Spleen (tissue), 11 donors: ENCODE measurements around the gene ARAP3. TPM values are rescaled to one million over a fixed set of nuclear protein-coding genes. Genes with fewer than 3 reads are reported as not detected.

Experiments
- DNase-seq: peaks from one replicate; pipeline ENCODE4 v3.0.0-alpha.2; 2020
- H3K27ac ChIP-seq, 8 donors: fragments of 200-600 bp; sonication (generic) in 7 of 8; 1 replicate in 4 of 8; 2 replicates in 4 of 8; pipeline versions ENCODE4 v1.5.0 to v1.8.0; 2016 to 2021; ENCODE audit warnings: inconsistent platforms in 4 of 8, mild to moderate bottlenecking in 4 of 8, moderate library complexity in 1 of 8
- H3K27me3 ChIP-seq, 7 donors: fragments of 200-600 bp; sonication (generic) in 6 of 7; replicated peaks in 1 of 7; 1 replicate in 4 of 7; 2 replicates in 3 of 7; pipeline versions ENCODE4 v1.5.0 to v1.8.0; 2016 to 2021; ENCODE audit warnings: inconsistent platforms in 3 of 7, mild to moderate bottlenecking in 1 of 7
- H3K36me3 ChIP-seq, 6 donors: fragments of 200-600 bp; sonication (generic) in 5 of 6; 1 replicate in 4 of 6; 2 replicates in 2 of 6; pipeline versions ENCODE4 v1.5.0 to v1.8.0; 2016 to 2021; ENCODE audit warnings: inconsistent platforms in 2 of 6
- H3K4me1 ChIP-seq, 6 donors: fragments of 200-600 bp; sonication (generic) in 5 of 6; 1 replicate in 3 of 6; 2 replicates in 3 of 6; pipeline versions ENCODE4 v1.5.0 to v1.8.0; 2016 to 2021; ENCODE audit warnings: inconsistent platforms in 3 of 6
- H3K4me3 ChIP-seq, 8 donors: fragments of 200-600 bp; sonication (generic) in 7 of 8; 1 replicate in 4 of 8; 2 replicates in 4 of 8; pipeline versions ENCODE4 v1.5.0 to v1.8.0; 2016 to 2021; ENCODE audit warnings: inconsistent platforms in 4 of 8, mild to moderate bottlenecking in 4 of 8, moderate library complexity in 2 of 8
- H3K9me3 ChIP-seq, 8 donors: fragments of 200-600 bp; sonication (generic) in 7 of 8; 1 replicate in 4 of 8; 2 replicates in 4 of 8; pipeline versions ENCODE4 v1.5.0 to v1.8.0; 2016 to 2021; ENCODE audit warnings: inconsistent platforms in 4 of 8
- POLR2A ChIP-seq, 3 donors: fragments of 450-650 bp; IDR thresholded peaks; one replicate each; pipeline ENCODE4 v1.5.1; 2017; ENCODE audit warnings: antibody characterized with exemption in 3 of 3, mild to moderate bottlenecking in 1 of 3
- POLR2AphosphoS5 ChIP-seq, 3 donors: sonication (generic); formaldehyde crosslinking; IDR thresholded peaks; one replicate each; pipeline ENCODE4 v1.5.1; 2017; ENCODE audit warnings: antibody characterized with exemption in 3 of 3
- WGBS, 5 donors: extraction: QIAGEN DNeasy Blood & Tissue Kit in 3 of 5; methylation state at CpG; one replicate each; pipeline versions ENCODE4 v1.1.5 to v1.1.7; 2013 to 2018; 5-methylcytosine and 5-hydroxymethylcytosine counted together
- intact Hi-C: fragments of 100-400 bp; cut with DNase I; formaldehyde crosslinking; loops from one replicate; pipeline ENCODE4 v1.15.0; 2023; ENCODE audit warnings: low total_unique reads
- polyA plus RNA-seq, 3 donors: library from polyadenylated mRNA; stranded (reverse); fragments of 200-250 nt; gene quantifications; one replicate each; pipeline ENCODE4 v1.2.1, GENCODE V29; 2013
- total RNA-seq, 7 donors: library from RNA; depleted of rRNA in 3 of 7; stranded (reverse); fragments of >200 nt in 3 of 7; fragmentation: NEBNext Ultra II Directional in 4 of 7; extraction: Animal tissue kit (Norgen Biotek cat#: 25700) in 4 of 7; gene quantifications; one replicate each; pipeline versions ENCODE4 v1.1.0 to v1.2.1, GENCODE V29; 2016 to 2021
- TF ChIP-seq, protein P1 (sequence below), 11 experiments: fragments of 200-600 bp in 7 of 11; fragments of 450-650 bp in 4 of 11; sonication (generic) in 4 of 11; IDR thresholded peaks in 8 of 11; conservative IDR thresholded peaks in 3 of 11; 1 replicate in 7 of 11; 2 replicates in 4 of 11; pipeline versions ENCODE4 v1.4.0 to v1.8.0; 2016 to 2021; ENCODE audit warnings: antibody characterized with exemption in 11 of 11, inconsistent platforms in 4 of 11, mild to moderate bottlenecking in 1 of 11
- donor health status: healthy with polysubstance abuse.
- donor health status: DM: no; HTN: no; CAD: no; lungs with moderate emphysema.
- donor health status: DM: no; HTN: no; CAD: no.
- donor health status: Bipolar disorder and iron deficiency.
- donor health status: healthy.
- donor health status: DM: no; HTN: no; CAD: no.
- donor health status: DM: yes; HTN: yes; CAD: no.

Gene ARAP3
- total and polyA plus RNA-seq, 10 donors = 4.0 to 31.2 (median 16.0) TPM

DNA sequence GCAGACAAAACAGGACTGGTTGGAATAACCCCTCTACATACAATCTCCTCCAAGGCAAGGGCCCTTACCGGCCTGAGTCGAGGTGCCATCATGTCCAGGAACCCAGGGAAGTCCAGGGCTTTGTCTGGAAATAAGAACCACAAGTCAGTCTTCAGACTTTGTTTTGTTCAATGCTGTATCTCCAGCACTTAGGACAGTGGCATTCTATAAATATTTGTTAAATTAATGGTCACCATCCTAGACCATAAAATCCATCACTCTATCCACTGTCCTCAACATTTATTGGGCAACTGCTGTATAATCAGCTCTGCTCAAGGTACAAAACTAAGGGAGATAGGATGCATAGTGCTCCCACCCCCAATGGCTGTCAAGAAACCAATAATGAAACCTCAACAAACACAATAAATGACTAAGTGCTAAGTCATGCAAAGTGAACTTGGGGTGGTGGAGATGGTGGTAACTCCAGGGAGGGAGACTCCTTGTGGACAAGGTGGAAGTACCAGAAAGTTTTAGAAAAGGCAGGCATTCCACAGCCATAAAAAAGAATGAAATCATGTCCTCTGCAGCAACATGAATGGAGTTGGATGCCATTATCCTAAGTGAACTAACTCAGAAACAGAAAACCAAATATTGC, 40.3 kb downstream of the ARAP3 start:
- H3K9me3 ChIP-seq = no peaks in the 10 kb centered on the region
- DNase-seq = no peak
- H3K36me3 ChIP-seq = peaks cover 0 to 76% (median 41%) of the 10 kb centered on the region in 6 donors
- intact Hi-C loops = no loop called here
- peaks cover 0 to 26% (median 15%) of the 10 kb centered on the region in 6 donors for H3K4me1 ChIP-seq
- TF ChIP-seq, protein P1, sequence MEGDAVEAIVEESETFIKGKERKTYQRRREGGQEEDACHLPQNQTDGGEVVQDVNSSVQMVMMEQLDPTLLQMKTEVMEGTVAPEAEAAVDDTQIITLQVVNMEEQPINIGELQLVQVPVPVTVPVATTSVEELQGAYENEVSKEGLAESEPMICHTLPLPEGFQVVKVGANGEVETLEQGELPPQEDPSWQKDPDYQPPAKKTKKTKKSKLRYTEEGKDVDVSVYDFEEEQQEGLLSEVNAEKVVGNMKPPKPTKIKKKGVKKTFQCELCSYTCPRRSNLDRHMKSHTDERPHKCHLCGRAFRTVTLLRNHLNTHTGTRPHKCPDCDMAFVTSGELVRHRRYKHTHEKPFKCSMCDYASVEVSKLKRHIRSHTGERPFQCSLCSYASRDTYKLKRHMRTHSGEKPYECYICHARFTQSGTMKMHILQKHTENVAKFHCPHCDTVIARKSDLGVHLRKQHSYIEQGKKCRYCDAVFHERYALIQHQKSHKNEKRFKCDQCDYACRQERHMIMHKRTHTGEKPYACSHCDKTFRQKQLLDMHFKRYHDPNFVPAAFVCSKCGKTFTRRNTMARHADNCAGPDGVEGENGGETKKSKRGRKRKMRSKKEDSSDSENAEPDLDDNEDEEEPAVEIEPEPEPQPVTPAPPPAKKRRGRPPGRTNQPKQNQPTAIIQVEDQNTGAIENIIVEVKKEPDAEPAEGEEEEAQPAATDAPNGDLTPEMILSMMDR (IDR thresholded peaks at IDR 0.05 in 8 of 11, conservative IDR thresholded peaks at IDR 0.05 in 3 of 11) = no peak
- TF ChIP-seq POLR2A (IDR thresholded peaks at IDR 0.05) (no peak), POLR2AphosphoS5 (IDR thresholded peaks at IDR 0.05) (no peak)
- no peak overlapping the region for H3K4me3 ChIP-seq
- WGBS, 5 donors = 83 to 100% (median 88%) methylated on average over 2 of the region's 2 CpGs
- no peak overlapping the region for H3K27ac ChIP-seq
- H3K27me3 ChIP-seq = no peaks in the 10 kb centered on the region

DNA sequence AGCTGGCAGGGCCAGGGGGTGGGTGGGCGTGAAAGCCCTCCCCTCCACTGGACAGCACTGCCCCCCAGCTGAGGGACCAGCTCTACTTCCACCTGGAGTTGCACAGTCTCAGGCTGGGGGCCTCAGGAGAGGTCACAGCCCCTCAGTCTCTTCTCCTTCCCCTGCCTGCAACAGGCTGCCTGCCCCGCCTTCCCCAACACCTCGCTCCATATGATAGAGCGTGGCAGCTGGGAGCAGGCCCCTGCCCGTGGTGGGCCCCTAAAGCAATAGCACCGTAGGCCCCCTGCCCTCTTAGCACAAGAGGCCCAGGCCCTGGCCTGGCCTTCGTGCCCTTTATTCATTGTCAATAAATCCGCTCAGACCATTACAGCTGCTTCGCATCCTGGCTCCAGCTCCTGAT, 41.3 kb downstream of the ARAP3 start:
- H3K27me3 ChIP-seq = no peaks in the 10 kb centered on the region
- H3K36me3 ChIP-seq = peaks cover 0 to 65% (median 30%) of the 10 kb centered on the region in 6 donors
- H3K4me3 ChIP-seq = no peak overlapping the region
- no peak overlapping the region for H3K27ac ChIP-seq
- WGBS, 5 donors = 90 to 99% (median 93%) methylated on average over 5 to 9 of the region's 9 CpGs
- peak in 1 of 3 donors; percentile 60 for TF ChIP-seq POLR2AphosphoS5 (IDR thresholded peaks at IDR 0.05)
- TF ChIP-seq, protein P1 (IDR thresholded peaks at IDR 0.05 in 8 of 11, conservative IDR thresholded peaks at IDR 0.05 in 3 of 11) = no peak
- H3K4me1 ChIP-seq = peaks cover 6 to 34% (median 20%) of the 10 kb centered on the region in 6 donors
- H3K9me3 ChIP-seq = no peaks in the 10 kb centered on the region
- intact Hi-C loops = no loop called here
- no peak for DNase-seq

DNA sequence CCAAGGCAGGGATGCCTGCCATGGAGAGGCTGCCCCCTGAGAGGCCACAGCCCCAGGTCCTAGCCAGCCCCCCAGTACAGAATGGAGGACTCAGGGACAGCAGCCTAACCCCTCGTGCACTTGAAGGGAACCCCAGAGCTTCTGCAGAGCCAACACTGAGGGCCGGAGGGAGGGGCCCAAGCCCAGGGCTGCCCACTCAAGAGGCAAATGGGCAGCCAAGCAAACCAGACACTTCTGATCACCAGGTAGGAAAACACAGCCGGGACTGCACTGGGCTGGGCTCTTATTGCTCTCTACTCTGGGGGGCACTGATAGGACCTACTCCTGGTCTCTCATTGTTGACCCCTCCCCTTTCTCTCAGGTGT, 42.0 kb downstream of the ARAP3 start:
- 87 to 94% (median 91%) methylated on average over 2 to 3 of the region's 3 CpGs for WGBS, 5 donors
- no peak for DNase-seq

More for the DNA sequence above, 42.0 kb downstream of the ARAP3 start:
- no peak for TF ChIP-seq POLR2AphosphoS5 (IDR thresholded peaks at IDR 0.05)
- TF ChIP-seq, protein P1 (IDR thresholded peaks at IDR 0.05 in 8 of 11, conservative IDR thresholded peaks at IDR 0.05 in 3 of 11) = no peak
- TF ChIP-seq POLR2A (IDR thresholded peaks at IDR 0.05) = no peak
- peaks cover 0 to 58% (median 26%) of the 10 kb centered on the region in 6 donors for H3K36me3 ChIP-seq
- no peak overlapping the region for H3K27ac ChIP-seq
- intact Hi-C loops = no loop called here
- H3K4me1 ChIP-seq = peaks cover 13 to 40% (median 27%) of the 10 kb centered on the region in 6 donors
- no peaks in the 10 kb centered on the region for H3K9me3 ChIP-seq
- H3K27me3 ChIP-seq = no peaks in the 10 kb centered on the region
- no peak overlapping the region for H3K4me3 ChIP-seq
